Activated CD8-positive, alpha-beta memory T cell treated with anti-CD3 and anti-CD28 coated beads, Interleukin-2, amount 50 U/mL, for 24 hours (primary cell): ENCODE measurements around the gene GMDS.
"Not testable (repeated sequence)": the region's sequence is repeated elsewhere in the genome, so short reads cannot be mapped to it uniquely, and the experiment has no call there.

Experiments
- DNase-seq: peaks from one replicate; pipeline ENCODE4 v3.0.0-alpha.2; 2020; ENCODE audit errors: extremely low read depth

GMDS gene

DNA sequence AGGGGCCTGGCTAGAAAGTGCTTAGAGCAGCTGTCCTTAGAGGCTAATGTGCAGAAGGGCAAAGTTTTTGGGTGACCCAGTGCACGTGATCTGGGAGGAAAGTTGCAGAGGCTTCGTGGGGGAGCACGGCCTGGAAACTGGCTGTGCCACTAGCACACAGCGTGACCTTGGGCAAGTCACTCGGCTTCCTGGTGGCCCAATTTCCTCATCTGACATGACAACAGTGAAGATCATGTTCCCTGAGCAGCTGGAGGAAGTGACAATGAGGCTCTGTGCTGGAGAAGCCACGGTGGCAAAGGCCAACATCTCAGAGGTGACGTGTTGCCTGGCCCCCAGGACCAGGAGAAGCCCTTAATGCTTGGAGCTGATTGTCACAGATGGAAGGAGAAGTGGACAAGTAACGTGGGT lies 536.2 kb downstream of the GMDS start:
- no peak for DNase-seq

DNA sequence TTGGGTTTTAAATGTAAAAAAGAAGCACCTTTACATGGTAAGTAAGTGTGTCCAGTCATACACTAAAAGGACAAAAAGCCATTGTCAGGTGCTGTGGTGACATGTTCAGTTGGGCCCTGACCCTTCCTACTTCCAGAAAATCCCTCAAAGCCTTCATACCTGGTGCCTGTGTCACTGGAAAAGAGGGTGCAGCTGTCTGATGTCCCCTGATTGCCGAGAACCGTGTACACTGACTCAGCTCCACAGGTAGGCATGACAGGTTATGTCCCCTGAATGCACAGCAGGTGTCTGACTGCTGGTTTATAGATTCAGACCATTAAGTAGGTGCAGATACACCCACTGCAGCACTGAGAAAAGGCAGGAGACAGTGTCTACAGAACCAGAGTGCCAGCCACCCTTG lies 536.6 kb downstream of the GMDS start:
- no peak for DNase-seq

DNA sequence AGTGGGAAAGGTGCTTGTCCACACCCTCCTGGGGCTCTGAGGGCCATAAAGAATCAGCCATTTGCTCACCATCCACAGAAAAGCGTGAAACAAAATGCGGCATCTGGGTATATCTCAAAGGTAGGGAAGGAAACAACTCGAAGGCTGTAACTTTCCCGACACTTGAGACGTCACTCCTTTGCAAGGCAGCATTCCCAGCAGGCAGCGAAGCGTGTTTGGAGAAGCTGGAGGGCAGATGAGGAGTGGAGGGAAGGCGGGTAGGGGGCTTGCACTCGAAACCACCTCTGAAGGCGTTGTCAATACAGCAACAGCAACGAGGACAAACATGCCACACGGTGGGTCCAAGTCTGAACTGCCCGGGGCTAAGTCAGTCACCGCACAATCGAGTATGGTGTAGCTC lies 537.3 kb downstream of the GMDS start:
- no peak for DNase-seq

DNA sequence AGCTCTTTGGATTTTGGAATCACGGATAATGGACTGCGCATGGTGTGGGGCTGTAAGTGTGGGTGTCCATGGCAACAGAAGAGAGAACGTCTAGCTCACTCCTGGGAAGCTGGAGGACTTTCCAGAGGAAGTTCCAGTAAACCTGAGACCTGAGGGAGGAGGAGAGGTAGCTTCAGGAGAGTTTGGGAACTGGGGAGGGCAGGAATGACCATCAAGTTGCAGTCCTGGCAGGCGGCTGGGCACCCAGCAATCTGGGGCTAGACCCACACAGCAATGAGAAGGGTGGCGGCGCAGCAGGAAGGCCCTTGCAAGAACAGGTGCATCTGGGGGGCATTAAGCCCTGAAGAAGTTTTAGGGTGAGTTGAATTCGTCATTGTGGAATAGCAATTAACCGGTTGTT lies 539.8 kb downstream of the GMDS start:
- DNase-seq = no peak

DNA sequence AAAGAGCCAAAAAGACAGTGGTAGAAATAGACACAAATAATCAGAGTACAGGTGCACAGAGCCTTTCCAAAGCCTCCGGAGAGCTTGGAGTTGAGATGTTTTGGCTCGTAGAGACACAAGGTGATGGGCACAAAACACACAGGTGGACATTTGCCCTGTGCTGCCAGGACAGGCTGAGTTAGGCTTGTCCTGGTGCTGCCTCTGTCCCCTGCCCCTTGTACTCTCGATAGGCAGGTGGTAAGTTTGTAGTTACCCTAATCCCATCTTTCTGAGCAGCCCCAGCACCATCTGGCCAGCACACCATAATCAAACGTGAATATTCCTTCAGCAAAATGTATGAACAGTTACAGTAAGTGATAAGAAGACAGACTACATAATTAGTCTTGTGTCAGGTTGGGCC lies 540.2 kb downstream of the GMDS start:
- DNase-seq = no peak

DNA sequence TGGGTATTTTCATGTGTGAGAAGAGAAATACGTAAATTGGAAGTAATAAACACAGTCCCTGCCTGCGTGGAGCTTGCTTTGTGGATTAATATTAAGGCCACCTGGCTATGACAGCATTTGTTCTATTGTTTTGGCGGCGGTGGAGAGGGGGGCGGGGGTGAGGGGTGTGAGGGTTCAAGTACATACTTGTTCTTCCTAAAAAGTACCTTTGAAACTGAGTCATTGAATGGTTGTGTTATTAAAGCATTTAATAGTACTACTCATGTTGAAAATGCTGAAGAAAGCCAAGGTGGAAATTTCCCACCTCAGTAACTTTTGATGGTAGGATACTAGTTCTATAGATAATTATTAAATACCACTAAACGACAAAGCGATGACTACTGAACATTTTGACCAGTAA lies 540.7 kb downstream of the GMDS start:
- no peak for DNase-seq

DNA sequence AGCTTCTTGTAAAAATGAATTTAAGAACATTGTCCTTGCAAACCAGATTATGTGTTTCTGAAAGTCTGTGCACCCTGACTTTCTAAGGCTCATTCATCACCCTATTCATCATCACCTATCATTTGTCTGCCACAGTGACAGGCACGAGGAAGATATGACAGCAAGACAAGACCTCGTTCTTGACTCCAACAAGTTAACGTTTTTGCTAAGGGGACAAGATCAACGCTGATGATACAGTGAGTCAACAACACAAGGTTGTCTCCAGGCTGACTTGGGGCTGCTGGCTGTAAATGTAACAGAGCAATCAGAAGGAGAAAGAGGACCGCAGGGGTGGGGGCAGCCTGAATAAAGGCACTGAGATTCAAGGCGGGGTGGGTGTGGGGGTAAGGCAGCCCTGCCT lies 541.5 kb downstream of the GMDS start:
- DNase-seq = no peak

DNA sequence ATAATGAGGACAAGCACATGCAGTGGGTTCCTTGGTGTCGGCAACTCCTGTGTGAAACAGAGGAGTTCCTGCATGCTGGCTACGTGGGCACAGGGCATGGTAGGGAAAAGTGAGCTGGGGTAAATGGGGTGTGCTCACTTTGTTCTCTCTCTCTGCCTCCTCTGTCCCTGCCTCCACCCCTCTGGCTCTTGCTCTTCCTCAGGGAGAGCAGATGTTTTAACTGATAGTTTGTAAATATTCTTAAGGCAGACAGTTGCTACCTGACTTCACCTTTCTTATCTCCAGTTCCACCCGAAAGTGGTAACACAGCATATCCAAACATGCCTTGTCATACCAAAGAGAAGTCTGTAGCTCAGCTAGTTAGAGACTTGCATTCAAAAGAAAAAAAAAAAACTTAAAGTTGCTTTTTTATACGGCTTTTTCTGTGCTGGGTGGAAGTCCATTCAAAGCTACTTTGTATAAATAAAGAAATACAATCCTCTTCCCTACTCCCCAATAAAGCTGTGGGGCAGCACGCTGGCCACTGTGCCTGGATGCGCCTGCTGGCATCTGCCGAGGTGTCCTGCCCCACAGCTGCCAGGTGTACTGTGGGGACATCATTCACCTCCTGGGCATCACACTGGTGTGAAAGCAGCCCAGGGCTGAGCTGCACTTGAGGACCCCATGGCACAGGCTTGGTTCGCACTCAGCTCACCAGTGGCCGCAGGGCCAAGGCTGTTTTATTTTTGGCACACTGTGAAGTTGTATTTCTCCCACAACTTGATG lies 542.1 kb downstream of the GMDS start:
- no peak for DNase-seq

DNA sequence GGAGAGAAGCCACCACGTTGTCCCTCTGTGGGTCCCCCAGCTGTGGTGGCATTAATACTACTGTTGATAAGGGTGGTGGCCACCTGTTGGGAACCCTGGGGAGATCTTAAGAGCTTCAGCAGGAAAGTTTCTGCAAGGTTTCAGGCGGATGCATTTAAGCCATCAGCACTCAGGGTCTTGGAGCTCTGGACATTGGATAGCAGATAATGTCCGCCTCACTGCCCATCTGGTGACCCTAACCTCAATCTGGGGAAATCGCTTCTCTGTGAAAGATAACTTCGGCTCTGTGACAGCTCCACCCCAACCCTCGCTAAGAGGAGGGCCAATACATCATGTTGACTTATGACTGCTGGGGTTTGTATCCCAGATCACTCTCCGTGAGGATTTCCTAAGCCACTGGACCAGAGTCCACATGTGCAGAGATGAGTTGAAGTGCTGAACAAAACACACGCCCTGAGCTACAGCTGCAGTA lies 542.8 kb downstream of the GMDS start:
- DNase-seq = no peak

DNA sequence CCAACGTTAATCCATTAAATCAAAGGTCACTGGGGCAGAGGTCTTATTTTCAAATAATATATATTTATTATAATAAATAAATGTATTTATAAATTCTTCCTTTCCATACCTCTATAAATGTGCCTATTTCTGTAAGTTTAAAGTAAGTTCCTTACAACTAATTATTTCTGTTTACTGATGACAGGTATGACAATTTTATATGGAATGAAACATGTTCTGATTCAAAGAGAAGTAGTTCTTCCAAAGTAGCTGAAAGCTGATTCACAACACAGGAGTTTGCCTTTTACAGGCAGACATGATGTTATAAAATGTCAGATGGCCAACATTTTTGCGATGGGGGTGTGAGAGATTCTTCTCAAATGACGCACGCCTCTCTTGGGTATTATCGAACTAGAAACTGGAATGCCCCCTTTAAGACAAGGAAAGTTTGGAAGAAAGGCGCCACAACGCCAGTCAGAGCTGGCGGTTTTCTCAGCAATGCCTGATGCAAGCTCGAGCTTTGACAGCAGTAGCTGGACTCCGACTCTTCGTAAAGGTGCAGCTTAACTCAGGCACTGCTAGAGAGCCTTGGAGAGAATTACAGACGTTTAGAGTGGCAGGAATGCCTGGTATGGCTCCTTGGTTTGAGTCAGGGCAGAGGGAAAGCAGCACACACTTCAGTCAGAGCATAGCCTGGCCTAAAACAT lies 543.6 kb downstream of the GMDS start:
- DNase-seq = no peak

DNA sequence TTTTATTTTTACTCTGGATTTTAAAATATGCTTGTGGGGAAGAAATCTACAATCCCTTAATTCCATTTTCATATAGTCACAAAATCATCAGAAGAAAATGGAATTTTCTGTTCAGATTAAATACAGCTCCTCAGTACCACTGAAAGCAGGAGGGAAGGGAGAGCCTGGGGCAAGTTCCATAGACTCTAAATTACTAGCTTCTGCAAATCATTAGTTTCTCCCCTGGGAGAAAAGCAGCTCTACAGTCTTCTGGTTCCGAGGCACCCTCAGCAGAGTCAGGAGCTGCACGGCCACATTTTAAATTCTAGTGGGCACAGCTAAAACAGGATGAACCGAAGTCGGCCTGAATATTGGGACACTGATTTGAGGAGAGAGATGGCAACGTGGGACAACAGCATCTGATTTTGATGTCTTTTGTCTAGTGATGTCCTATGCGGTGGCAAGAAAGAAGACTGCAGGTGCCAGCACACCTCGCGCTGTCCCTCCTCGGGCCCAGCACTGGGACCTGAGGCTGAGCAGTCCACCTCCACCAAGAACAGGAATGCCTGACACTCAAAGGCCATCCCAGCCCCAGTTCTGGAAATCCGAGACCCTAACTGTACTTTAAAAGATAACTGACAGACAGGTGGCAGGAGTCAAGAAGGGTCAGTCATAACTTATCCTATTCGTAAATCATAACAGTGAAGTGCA lies 545.0 kb downstream of the GMDS start:
- DNase-seq = no peak

DNA sequence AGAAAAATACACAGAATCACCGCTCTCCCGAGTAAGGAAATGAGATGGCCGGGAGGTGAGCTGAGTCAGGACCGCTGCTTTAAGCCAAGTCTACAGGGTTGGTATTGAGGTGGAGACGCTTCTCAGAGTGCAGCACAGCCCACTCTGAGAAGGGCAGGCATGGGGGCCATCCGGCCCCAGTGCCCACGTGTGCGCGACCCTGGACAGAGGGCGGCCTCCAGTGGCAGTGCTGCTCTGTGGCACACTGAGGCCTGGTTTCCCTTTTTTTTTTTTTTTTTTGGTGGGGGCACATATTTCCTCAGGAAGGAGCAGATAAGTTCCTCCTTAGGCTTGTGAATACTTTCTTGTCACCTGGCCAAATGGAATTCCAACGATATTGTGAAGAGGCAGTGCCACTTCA lies 546.9 kb downstream of the GMDS start:
- no peak for DNase-seq

DNA sequence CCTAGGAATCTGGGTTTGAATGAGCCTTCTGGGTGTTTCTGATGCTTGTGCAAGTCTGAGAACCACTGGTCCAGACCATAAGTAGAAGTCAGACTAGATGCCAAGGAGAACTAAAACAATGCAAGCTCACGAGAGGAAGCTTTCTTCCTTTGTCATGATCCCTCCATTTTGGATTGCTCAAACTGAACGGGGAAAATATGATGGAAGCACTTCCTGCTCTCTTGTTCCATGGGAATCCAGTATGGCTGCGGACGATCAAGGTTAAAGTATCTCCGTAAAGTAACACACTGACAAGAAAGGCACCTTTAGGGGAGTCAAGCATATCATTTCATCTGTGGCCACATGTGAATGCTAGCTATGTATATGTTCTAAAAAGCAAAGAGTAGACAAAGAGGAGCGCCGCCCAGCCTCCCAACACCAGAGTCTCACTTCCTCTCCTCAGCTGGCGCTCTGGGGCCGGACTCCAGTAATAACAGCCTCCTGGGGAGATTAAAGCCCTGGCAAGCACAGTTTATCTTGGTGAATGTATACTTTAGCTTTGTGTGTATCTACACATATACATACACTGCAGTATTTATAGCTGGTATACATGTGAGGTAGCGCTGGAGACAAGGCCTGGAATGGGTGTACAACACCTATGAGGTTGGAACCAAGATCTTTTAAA lies 547.6 kb downstream of the GMDS start:
- DNase-seq = no peak

DNA sequence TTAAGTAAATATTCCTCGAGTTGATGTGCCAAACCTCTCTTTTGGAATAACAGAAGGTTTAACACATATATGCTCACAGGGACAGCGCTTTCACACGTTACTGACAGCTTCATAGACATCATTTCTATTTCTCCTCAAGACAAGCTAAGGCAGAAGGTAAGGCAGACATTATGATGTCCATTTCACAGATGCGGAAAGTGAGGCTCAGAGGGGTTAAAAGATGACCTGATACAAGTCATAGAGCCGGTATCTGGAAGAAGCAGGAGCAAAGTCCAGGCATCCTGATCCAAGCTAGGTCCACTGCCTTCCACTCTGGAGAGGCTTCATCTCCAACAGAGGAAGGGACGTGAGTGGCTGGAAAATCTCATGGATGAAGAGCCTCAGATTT lies 548.9 kb downstream of the GMDS start:
- no peak for DNase-seq

DNA sequence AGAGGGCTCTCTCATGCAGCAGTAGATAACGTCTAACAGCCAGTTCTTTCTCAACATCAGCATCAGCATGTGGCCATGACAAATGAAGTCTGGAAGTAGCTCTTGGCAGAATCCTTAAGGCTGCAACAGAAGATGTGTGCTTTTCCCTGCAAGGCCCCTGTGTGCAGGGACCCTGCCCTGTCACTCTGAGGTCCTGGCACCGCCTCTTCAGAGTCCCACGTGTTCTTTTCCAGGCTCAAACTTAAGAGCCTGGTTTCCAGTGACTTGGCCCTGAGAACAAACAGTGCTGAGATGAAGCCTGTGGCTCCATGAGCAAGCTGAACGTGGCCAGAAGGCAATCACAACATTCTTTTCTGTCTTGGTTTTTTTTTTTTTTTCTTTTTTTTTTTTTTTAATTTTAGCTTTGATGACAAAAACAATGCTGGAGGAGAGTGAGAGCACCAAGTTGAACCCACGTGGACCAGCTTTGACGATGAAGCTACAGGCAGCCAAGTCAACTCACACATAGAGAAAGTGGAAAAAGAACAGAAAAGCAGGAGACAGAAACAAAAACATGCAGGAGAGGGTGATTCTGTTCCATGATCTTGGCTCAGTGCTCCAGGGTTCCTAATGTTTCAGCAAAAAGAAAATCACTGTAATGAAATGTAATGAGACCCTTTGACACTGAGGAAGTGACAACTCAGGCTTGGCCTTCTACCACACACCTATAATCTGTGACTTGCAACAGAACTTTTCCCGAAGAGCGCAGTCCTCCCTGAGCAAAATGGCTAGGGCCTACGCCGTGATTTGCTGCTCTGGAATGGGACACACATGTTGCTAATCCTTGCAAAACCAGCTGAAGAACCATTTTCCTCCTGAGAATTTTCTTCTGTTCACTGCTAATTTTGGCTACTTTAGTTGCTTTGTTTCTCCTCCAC lies 549.6 kb downstream of the GMDS start:
- no peak for DNase-seq

DNA sequence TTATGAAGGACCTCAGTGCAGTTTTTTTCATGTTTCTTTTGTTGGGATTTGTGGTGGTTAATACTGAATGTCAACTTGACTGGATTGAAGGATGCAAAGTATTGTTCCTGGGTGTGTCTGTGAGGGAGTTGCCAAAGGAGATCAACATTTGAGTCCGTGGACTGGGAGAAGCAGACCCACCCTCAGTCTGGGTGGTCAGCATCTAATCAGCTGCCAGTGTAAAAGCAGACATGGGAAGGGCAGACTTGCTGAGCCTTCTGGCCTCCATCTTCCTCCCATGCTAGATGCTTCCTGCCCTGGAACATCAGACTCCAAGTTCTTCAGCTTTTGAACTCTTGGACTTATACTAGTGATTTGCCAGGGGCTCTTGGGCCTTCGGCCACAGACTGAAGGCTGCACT lies 553.6 kb downstream of the GMDS start:
- DNase-seq = not testable (repeated sequence)

DNA sequence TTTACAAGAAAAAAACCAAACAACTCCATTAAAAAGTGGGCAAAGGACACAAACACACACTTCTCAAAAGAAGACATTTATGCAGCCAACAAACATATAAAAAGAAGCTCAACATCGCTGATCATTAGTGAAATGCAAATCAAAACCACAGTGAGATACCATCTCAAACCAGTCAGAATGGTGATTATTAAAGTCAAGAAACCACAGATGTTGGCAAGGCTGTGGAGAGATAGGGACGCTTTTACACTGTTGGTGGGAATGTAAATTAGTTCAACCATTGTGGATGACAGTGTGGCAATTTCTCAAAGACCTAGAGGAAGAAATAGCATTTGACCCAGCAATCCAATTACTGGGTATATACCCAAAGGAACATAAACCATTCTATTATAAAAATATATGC lies 554.7 kb downstream of the GMDS start:
- not testable (repeated sequence) for DNase-seq

DNA sequence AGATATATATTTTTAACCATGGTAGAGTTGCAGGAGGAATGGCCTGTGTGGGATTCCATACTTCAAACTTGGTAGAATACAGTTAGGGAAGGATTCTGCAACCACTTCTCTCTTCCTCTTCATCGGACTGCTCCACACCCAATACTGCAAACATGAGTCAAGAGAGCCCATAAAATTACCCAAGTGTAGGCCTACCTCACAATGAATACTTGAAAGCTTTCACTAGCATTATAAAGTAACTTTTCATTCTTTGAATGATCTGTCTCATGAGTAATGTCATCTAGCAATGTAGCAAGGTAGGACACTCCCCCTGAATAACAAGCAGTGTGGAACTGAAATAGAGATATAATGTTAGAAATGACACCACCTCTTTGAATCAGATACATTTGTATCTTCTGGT lies 556.3 kb downstream of the GMDS start:
- no peak for DNase-seq

DNA sequence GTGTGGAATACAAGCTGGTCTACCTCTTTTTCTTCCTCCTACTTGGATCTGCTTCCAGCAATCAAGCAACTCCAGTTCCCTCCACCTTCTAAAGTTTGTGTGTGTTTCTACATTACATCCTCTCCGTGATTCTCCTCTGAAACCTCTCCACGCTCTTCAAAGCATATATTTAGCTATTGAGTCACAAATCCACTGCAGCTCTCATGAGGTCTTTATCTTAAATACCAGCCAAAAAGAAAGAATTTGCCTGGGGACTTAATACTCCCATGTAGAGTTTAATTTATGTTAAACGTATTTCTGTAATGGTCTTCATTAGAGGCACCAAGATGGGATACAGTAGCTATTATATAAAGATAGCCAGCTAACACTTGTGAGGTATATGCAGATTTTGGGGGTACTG lies 557.0 kb downstream of the GMDS start:
- DNase-seq = no peak

DNA sequence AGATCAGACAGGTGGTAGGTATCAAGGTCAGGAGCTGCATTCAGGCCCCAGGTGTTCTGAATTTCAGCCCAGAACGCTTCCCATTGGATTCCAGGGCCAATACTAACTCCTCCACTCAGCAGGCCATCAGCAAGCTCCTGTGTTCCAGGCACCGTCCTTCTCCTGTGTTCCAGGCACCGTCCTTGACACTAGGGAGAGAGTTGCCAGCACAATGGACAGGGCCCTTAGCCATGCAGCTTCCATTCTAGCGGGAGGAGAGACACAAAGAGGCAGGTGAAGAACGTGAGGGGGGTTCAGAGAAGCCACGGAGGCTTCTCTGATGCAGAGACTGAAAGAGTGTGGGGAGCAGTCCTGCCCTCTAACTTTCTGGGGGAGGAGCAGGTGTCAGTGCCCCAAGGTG lies 558.0 kb downstream of the GMDS start:
- DNase-seq = no peak
